Activated T-cell treated with anti-CD3 and anti-CD28 coated beads, Interleukin-2, amount 50 U/mL, for 72 hours (primary cell): ENCODE measurements around the gene RNASEH2B. TPM values are rescaled to one million over a fixed set of nuclear protein-coding genes. Genes with fewer than 3 reads are reported as not detected.

Experiments used
- ATAC-seq, 2 donors: fragments of 150-1000 bp; cut with Tn5 transposase; replicated peaks in 1 of 2; 2 replicates each; pipeline ENCODE4 v1.10.0; 2021; ENCODE audit warnings: moderate library complexity in 2 of 2, mild to moderate bottlenecking in 1 of 2
- DNase-seq, 2 donors: peaks; one replicate each; pipeline ENCODE4 v3.0.0; 2021 to 2022; ENCODE audit warnings: mixed read lengths in 1 of 2
- H3K27ac Mint-ChIP-seq: one replicate; pipeline ENCODE4 v1.8.0; 2022; ENCODE audit warnings: mild to moderate bottlenecking, moderate library complexity, mixed read lengths
- H3K27me3 Mint-ChIP-seq: one replicate; pipeline ENCODE4 v1.8.0; 2022; ENCODE audit warnings: low read depth, mixed read lengths
- H3K36me3 Mint-ChIP-seq, 2 donors: one replicate each; pipeline ENCODE4 v1.8.0; 2022; ENCODE audit warnings: mixed read lengths in 2 of 2, mild to moderate bottlenecking in 1 of 2; ENCODE audit not compliant: insufficient read depth in 2 of 2
- H3K4me1 Mint-ChIP-seq: one replicate; pipeline ENCODE4 v1.8.0; 2022; ENCODE audit warnings: low read depth, mixed read lengths
- H3K4me3 Mint-ChIP-seq, 2 donors: one replicate each; pipeline ENCODE4 v1.8.0; 2022; ENCODE audit warnings: mild to moderate bottlenecking in 2 of 2, mixed read lengths in 2 of 2, moderate library complexity in 2 of 2
- H3K9me3 Mint-ChIP-seq, 2 donors: one replicate each; pipeline ENCODE4 v1.8.0; 2022; ENCODE audit warnings: mixed read lengths in 2 of 2
- total RNA-seq, 2 donors: library from RNA; stranded (reverse); gene quantifications; one replicate each; pipeline ENCODE4 v1.2.3, GENCODE V29; 2022

Gene RNASEH2B
- total RNA-seq, 2 donors from 2014 or later, result 63.7 to 86.5 TPM

DNA sequence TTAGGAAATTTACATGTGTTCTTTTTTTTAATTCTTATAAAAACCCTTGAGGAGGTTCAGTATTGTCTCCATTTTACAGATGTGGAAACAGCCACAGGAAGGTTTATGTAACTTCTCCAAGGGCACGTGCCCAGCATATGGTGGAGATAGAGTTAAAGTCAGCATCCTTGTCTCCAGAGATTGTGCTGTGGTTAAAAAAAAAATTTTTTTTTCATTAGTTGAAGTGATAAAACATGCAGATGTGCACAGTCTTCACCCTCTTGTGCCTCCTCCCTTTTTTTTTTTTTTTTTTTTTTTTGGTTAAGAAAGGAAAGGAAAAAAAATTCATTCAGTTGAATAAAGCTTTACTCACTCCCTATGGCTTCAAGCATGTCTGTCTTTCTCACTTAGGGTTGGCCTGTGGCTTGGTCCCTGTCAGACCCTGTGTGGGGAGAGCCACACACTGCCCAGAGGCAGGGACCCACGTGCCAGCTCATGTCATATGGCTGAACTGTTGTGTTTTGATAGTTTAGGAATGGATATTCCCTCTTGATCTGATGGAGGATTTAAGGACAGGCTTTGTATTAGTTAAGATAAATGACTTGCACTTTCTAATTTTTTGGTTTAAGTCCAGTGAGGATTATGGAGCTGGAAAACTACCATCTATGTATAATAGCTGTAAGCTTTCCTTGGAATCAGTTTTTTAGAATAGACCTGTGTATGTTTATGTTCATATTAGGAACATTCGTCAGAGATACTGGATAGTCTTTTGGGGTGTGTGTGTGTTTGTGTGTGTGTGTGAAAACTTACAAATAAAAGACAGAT lies 19.3 kb downstream of the RNASEH2B start:
- peaks cover 12% of the 10 kb centered on the region for H3K4me1 Mint-ChIP-seq
- H3K36me3 Mint-ChIP-seq, result peaks cover 2 to 8% of the 10 kb centered on the region in 2 donors
- no peaks in the 10 kb centered on the region for H3K27me3 Mint-ChIP-seq
- H3K4me3 Mint-ChIP-seq, result no peak overlapping the region
- DNase-seq, result no peak
- H3K27ac Mint-ChIP-seq, result no peak overlapping the region
- peaks cover 1 to 3% of the 10 kb centered on the region in 2 donors for H3K9me3 Mint-ChIP-seq
- ATAC-seq, result no peak

GRCh38 chr13:50932091-50932490 lies 22.5 kb downstream of the RNASEH2B start:
- no peaks in the 10 kb centered on the region for H3K27me3 Mint-ChIP-seq
- H3K36me3 Mint-ChIP-seq, result peaks cover 9 to 18% of the 10 kb centered on the region in 2 donors
- H3K4me1 Mint-ChIP-seq, result peaks cover 6% of the 10 kb centered on the region
- H3K9me3 Mint-ChIP-seq, result peaks cover 0 to 5% of the 10 kb centered on the region in 2 donors
- H3K4me3 Mint-ChIP-seq, result no peak overlapping the region
- H3K27ac Mint-ChIP-seq, result no peak overlapping the region
- DNase-seq (no peak), ATAC-seq (no peak)

- Mint-ChIP-seq H3K36me3 (peaks cover 12 to 28% of the 10 kb centered on the region in 2 donors), H3K27ac (no peak overlapping the region), H3K9me3 (peaks cover 0 to 9% of the 10 kb centered on the region in 2 donors), H3K4me3 (no peak overlapping the region), H3K27me3 (no peaks in the 10 kb centered on the region), H3K4me1 (no peaks in the 10 kb centered on the region)
- no peak for ATAC-seq
- DNase-seq, result no peak
Observed at GRCh38 chr13:50934735-50935435, 25.3 kb downstream of the RNASEH2B start.

GRCh38 chr13:50936679-50937078 lies 27.1 kb downstream of the RNASEH2B start:
- H3K36me3 Mint-ChIP-seq, result peaks cover 12 to 28% of the 10 kb centered on the region in 2 donors
- H3K9me3 Mint-ChIP-seq, result peaks cover 0 to 9% of the 10 kb centered on the region in 2 donors
- ATAC-seq (no peak), DNase-seq (no peak)
- H3K27me3 Mint-ChIP-seq, result no peaks in the 10 kb centered on the region
- H3K4me3 Mint-ChIP-seq, result no peak overlapping the region
- H3K27ac Mint-ChIP-seq, result peak overlapping the region; percentile 11
- no peaks in the 10 kb centered on the region for H3K4me1 Mint-ChIP-seq

- ATAC-seq, result no peak
- H3K4me1 Mint-ChIP-seq, result peaks cover 10% of the 10 kb centered on the region
Observed at GRCh38 chr13:50940509-50940908, 30.9 kb downstream of the RNASEH2B start.

DNA sequence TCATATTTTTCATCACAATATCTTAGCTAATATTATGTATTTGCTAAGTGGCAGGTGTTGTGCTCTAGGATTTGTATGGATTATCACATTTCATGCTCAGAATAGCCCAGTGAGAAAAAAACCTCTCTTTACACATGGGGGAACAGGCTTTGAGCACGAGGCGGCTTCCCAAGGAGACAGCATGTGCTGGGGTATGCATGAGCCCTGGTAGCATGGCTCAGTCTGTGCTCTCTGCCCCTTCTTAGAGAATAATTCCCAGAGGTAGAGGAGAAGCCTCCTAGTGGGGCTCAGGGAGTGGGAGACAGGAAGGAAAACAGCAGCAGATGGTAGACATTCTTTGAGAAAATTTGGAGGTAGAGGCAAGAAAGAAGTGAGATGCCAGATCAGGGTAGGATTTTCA lies 31.6 kb downstream of the RNASEH2B start:
- H3K9me3 Mint-ChIP-seq, result peaks cover 0 to 4% of the 10 kb centered on the region in 2 donors
- peaks cover 4 to 17% of the 10 kb centered on the region in 2 donors for H3K36me3 Mint-ChIP-seq
- H3K4me3 Mint-ChIP-seq, result no peak overlapping the region
- ATAC-seq (no peak), DNase-seq (no peak)
- H3K27ac Mint-ChIP-seq, result no peak overlapping the region
- peaks cover 10% of the 10 kb centered on the region for H3K4me1 Mint-ChIP-seq
- H3K27me3 Mint-ChIP-seq, result no peaks in the 10 kb centered on the region

More at GRCh38 chr13:50940509-50940908, 30.9 kb downstream of the RNASEH2B start:
- Mint-ChIP-seq H3K9me3 (peaks cover 0 to 9% of the 10 kb centered on the region in 2 donors), H3K4me3 (no peak overlapping the region), H3K27ac (no peak overlapping the region), H3K36me3 (peaks cover 11 to 23% of the 10 kb centered on the region in 2 donors), H3K27me3 (no peaks in the 10 kb centered on the region)
- DNase-seq, result no peak

DNA sequence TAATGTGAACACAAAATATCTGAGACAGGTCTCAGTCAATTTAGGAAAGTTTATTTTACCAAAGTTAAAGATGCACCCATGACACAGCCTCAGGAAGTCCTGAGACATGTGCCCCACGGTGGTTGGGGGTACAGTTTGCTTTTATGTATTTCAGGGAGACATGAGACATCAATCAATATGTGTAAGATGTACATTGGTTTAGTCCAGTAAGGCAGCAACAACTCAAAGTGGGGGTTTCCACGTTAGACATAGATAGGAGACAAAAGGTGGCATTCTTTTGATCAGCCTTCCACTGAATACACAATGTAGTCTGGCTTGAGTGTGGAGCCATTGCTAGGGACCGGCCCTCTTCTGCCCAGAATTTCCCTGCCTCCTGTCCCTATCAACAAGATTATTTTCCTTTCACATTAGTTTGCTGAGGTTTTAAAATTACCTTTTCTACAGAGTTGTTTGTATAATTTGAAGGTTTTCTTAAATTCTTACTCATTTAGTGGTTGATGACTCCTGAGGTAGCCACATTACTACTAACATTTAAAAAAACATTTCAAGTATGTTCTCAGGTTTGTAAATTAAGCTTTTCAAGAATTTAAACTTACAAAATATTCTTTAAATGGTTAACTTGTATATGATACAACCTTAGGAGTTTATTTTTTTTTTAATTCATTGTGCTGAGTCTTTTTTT lies 33.2 kb downstream of the RNASEH2B start:
- DNase-seq (peak; percentile 18 to 30), ATAC-seq (peak; percentile 82 to 86)
- peaks cover 0 to 3% of the 10 kb centered on the region in 2 donors for H3K9me3 Mint-ChIP-seq
- peaks cover 3 to 9% of the 10 kb centered on the region in 2 donors for H3K36me3 Mint-ChIP-seq
- no peak overlapping the region for H3K4me3 Mint-ChIP-seq
- H3K27me3 Mint-ChIP-seq, result no peaks in the 10 kb centered on the region
- H3K27ac Mint-ChIP-seq, result peak overlapping the region; percentile 89
- H3K4me1 Mint-ChIP-seq, result peaks cover 10% of the 10 kb centered on the region

DNA sequence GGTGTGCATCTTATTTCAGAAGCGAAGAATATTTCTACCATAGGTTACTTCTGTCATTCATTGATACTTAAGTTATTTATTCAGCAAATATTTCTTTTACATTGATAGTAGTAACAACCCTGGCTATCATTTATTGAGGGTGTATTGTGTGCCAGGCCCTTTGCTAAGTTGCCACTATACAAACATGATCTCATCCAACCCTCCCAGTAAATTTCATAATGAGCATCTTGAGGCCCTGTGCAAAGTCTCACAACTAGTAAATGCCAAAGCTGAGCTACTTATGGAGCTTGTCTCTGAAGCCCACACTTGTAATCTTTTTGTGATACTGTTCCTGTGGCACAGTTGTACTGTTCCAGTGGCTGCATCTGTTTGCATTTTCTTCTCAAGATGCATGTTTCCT lies 36.1 kb downstream of the RNASEH2B start:
- Mint-ChIP-seq H3K4me1 (peaks cover 10% of the 10 kb centered on the region), H3K36me3 (peaks cover 2 to 10% of the 10 kb centered on the region in 2 donors), H3K4me3 (no peak overlapping the region), H3K9me3 (no peaks in the 10 kb centered on the region), H3K27ac (no peak overlapping the region), H3K27me3 (no peaks in the 10 kb centered on the region)
- ATAC-seq, result no peak
- no peak for DNase-seq

DNA sequence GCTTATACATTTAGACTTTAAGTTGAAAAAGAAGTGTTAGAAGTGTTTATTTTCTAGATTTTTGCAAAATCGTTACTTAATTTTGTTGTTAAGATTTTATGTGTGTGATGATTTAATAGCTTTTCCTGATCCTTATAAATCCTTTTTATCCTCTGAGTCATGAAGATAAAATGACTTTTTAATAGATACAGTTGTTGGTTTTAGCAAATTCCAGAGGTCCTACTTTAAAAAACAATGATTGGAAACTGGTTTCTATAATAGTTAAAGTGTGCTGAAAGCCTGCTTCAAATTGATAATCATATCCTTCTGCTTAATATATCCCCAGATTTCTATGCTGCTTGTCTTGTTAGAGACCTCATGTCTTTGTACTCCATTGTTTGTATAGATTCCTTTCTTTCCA lies 39.0 kb downstream of the RNASEH2B start:
- no peak for DNase-seq
- Mint-ChIP-seq H3K4me3 (no peak overlapping the region), H3K36me3 (peaks cover 2 to 12% of the 10 kb centered on the region in 2 donors), H3K27ac (no peak overlapping the region), H3K9me3 (no peaks in the 10 kb centered on the region), H3K4me1 (no peaks in the 10 kb centered on the region), H3K27me3 (no peaks in the 10 kb centered on the region)
- ATAC-seq, result no peak

GRCh38 chr13:50950849-50951248 lies 41.3 kb downstream of the RNASEH2B start:
- H3K4me1 Mint-ChIP-seq, result no peaks in the 10 kb centered on the region
- H3K9me3 Mint-ChIP-seq, result no peaks in the 10 kb centered on the region
- ATAC-seq (no peak), DNase-seq (no peak)
- H3K36me3 Mint-ChIP-seq, result peaks cover 2 to 9% of the 10 kb centered on the region in 2 donors
- H3K4me3 Mint-ChIP-seq, result no peak overlapping the region
- peak overlapping the region; percentile 1 for H3K27ac Mint-ChIP-seq
- H3K27me3 Mint-ChIP-seq, result no peaks in the 10 kb centered on the region

- H3K9me3 Mint-ChIP-seq, result no peaks in the 10 kb centered on the region
- H3K27ac Mint-ChIP-seq, result no peak overlapping the region
- H3K36me3 Mint-ChIP-seq, result peaks cover under 1 to 10% of the 10 kb centered on the region in 2 donors
- ATAC-seq (no peak), DNase-seq (no peak)
- H3K4me1 Mint-ChIP-seq, result no peaks in the 10 kb centered on the region
- H3K4me3 Mint-ChIP-seq, result no peak overlapping the region
- no peaks in the 10 kb centered on the region for H3K27me3 Mint-ChIP-seq
Observed at GRCh38 chr13:50951366-50951765, 41.8 kb downstream of the RNASEH2B start.

DNA sequence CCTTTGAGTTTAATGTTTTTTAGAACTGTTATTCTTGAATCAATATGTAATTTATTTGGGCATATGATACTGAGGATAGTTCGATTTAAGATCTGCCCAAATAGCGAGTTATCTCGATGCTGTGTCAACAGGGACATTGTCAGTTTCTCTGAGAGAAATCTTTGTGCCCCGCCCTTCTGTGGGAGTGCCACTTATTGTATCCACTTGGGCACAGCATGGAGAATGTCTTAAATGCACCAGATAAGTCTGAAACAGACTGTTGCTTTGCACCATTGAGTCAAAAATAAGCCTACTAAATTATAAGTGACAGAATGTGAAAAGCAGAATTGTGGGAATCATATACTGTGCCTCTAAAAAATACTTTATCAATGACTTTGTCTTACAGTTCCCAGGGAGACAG lies 45.6 kb downstream of the RNASEH2B start:
- H3K27me3 Mint-ChIP-seq, result no peaks in the 10 kb centered on the region
- H3K27ac Mint-ChIP-seq, result peak overlapping the region; percentile 19
- H3K4me3 Mint-ChIP-seq, result no peak overlapping the region
- peaks cover 0 to 4% of the 10 kb centered on the region in 2 donors for H3K36me3 Mint-ChIP-seq
- no peaks in the 10 kb centered on the region for H3K9me3 Mint-ChIP-seq
- ATAC-seq, result no peak
- peaks cover 5% of the 10 kb centered on the region for H3K4me1 Mint-ChIP-seq
- no peak for DNase-seq

DNA sequence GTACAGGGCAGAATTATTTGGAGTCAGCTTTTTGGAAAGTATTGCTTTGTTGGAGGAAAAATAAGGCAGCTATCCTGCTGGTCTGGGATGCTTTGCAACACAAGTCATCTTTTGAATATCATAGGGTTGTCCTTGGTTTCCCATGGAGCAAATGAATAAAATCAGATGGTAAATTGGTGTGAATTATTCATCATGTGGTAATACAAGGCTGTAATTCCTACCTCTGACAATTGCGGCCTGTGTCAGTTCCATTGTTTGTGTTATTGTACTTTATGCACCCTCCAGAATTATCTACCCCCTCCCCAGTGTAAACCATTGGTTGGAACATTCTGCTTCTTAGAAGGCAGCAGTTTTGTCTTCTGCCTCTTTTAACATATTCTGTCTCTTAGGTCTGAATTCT lies 46.2 kb downstream of the RNASEH2B start:
- ATAC-seq, result no peak

More for the DNA sequence above, 46.2 kb downstream of the RNASEH2B start:
- Mint-ChIP-seq H3K27ac (peak overlapping the region; percentile 19), H3K9me3 (no peaks in the 10 kb centered on the region), H3K4me1 (peaks cover 5% of the 10 kb centered on the region), H3K4me3 (no peak overlapping the region), H3K36me3 (peaks cover 0 to 4% of the 10 kb centered on the region in 2 donors), H3K27me3 (no peaks in the 10 kb centered on the region)
- DNase-seq, result no peak
